Neural crest cell (in vitro differentiated cells): ENCODE measurements around the gene KANK3. TPM values are rescaled to one million over a fixed set of nuclear protein-coding genes. Genes with fewer than 3 reads are reported as not detected.

ENCODE experiments used
- DNase-seq: peaks from one replicate; pipeline ENCODE4 v3.0.0; 2021; ENCODE audit warnings: low read depth, mixed read lengths, low spot score
- H3K27ac Mint-ChIP-seq: one replicate; pipeline ENCODE4 v1.8.0; 2021; ENCODE audit warnings: mild to moderate bottlenecking, mixed read lengths; ENCODE audit not compliant: unreplicated experiment
- H3K27me3 Mint-ChIP-seq: 2 replicates; pipeline ENCODE4 v1.8.0; 2021; ENCODE audit warnings: low read depth, mild to moderate bottlenecking, mixed read lengths
- H3K36me3 Mint-ChIP-seq: 2 replicates; pipeline ENCODE4 v1.8.0; 2021; ENCODE audit warnings: low read depth, mild to moderate bottlenecking, mixed read lengths
- H3K4me1 Mint-ChIP-seq: 2 replicates; pipeline ENCODE4 v1.8.0; 2021; ENCODE audit warnings: mixed read lengths
- H3K4me3 Mint-ChIP-seq: one replicate; pipeline ENCODE4 v1.8.0; 2021; ENCODE audit warnings: mild to moderate bottlenecking, mixed read lengths
- H3K9me3 Mint-ChIP-seq: 2 replicates; pipeline ENCODE4 v1.8.0; 2021; ENCODE audit warnings: mixed read lengths
- CTCF ChIP-seq: fragments of 200-600 bp; sonication (generic); conservative IDR thresholded peaks from 2 replicates; pipeline ENCODE4 v1.5.0; 2021; ENCODE audit warnings: antibody characterized with exemption, mild to moderate bottlenecking
- total RNA-seq: library from RNA; stranded (reverse); gene quantifications from 2 replicates; pipeline ENCODE4 v1.2.1, GENCODE V29; 2021

The KANK3 gene
- total RNA-seq, 1 donor from 2014 or later = 0.77 TPM

GRCh38 chr19:8332976-8333766 is 9.9 kb downstream of the KANK3 start:
- Mint-ChIP-seq H3K4me1 (no peaks in the 10 kb centered on the region), H3K4me3 (peak overlapping the region; percentile 31), H3K36me3 (no peaks in the 10 kb centered on the region), H3K27me3 (peaks cover 78% of the 10 kb centered on the region), H3K9me3 (no peaks in the 10 kb centered on the region), H3K27ac (no peak overlapping the region)
- DNase-seq = no peak
- TF ChIP-seq CTCF = no peak

- Mint-ChIP-seq H3K27ac (no peak overlapping the region), H3K27me3 (peaks cover 73% of the 10 kb centered on the region), H3K4me3 (no peak overlapping the region), H3K4me1 (no peaks in the 10 kb centered on the region), H3K9me3 (peaks cover 3% of the 10 kb centered on the region), H3K36me3 (peaks cover 3% of the 10 kb centered on the region)
- DNase-seq = no peak
- no peak for TF ChIP-seq CTCF
These were observed 11.7 kb downstream of the KANK3 start for GRCh38 chr19:8331263-8331845.

GRCh38 chr19:8329996-8330395 is 13.1 kb downstream of the KANK3 start:
- H3K4me3 Mint-ChIP-seq = no peak overlapping the region
- H3K9me3 Mint-ChIP-seq = peaks cover 3% of the 10 kb centered on the region
- H3K27ac Mint-ChIP-seq = no peak overlapping the region
- DNase-seq = no peak
- peaks cover 65% of the 10 kb centered on the region for H3K27me3 Mint-ChIP-seq
- H3K36me3 Mint-ChIP-seq = peaks cover 3% of the 10 kb centered on the region
- TF ChIP-seq CTCF = no peak
- no peaks in the 10 kb centered on the region for H3K4me1 Mint-ChIP-seq

- Mint-ChIP-seq H3K4me3 (peak overlapping the region; percentile 67), H3K4me1 (peaks cover 15% of the 10 kb centered on the region), H3K27me3 (peaks cover 31% of the 10 kb centered on the region), H3K36me3 (peaks cover 6% of the 10 kb centered on the region), H3K9me3 (peaks cover 3% of the 10 kb centered on the region), H3K27ac (no peak overlapping the region)
- no peak for DNase-seq
- TF ChIP-seq CTCF = no peak
These were observed 17.6 kb downstream of the KANK3 start for GRCh38 chr19:8325454-8325853.

- TF ChIP-seq CTCF = no peak
- DNase-seq = no peak
- H3K27ac Mint-ChIP-seq = no peak overlapping the region
- peak overlapping the region; percentile 99 for H3K4me3 Mint-ChIP-seq
- peaks cover 21% of the 10 kb centered on the region for H3K27me3 Mint-ChIP-seq
- H3K9me3 Mint-ChIP-seq = peaks cover 3% of the 10 kb centered on the region
- H3K36me3 Mint-ChIP-seq = peaks cover 6% of the 10 kb centered on the region
- H3K4me1 Mint-ChIP-seq = peaks cover 25% of the 10 kb centered on the region
These were observed 18.6 kb downstream of the KANK3 start for GRCh38 chr19:8324186-8325050.
